ENCODE data around the gene PELO. TPM values are rescaled to one million over a fixed set of nuclear protein-coding genes. Genes with fewer than 3 reads are reported as not detected.

Gene PELO
- total RNA-seq, 2 donors from 2014 or later = 10.2 to 14.9 TPM

DNA sequence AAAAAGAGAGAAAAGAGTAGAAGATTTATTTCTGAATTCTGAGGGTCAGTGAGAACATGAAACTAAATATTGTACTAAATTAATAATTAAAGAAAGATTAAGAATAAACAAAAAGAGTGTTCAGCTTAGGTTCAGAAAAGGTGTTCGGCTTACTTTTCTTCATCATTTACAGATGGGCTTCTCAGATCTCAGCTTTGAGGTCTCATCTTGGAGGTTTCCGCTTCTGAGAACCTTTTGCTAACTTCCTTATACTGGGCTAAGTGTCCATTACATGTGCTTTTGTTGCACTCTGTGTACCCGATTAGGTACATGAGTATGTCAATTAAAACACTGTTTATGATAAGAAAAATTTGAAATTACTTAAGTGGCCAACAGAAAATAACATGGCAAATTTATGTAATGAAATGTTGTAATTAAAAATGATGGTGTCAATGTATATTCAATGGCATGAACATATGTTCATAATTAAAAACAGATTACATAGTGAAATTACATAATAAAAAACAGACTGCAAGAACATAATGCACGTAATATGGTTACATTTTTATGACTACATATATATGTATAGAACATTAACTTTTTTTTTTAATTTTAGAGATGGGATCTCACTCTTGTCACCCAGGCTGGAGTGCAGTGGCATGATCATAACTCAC is 17.3 kb upstream of the PELO start:
- 86 to 97% methylated on average over 3 of the region's 4 CpGs for WGBS, 2 experiments (ENCODE audit: insufficient coverage in 1 of 2, insufficient read length in 1 of 2)
- H3K9me3 ChIP-seq (ENCODE audit: control insufficient read depth, low read length) = no peaks in the 10 kb centered on the region
- H3K27me3 Mint-ChIP-seq (ENCODE audit: insufficient read depth) = no peaks in the 10 kb centered on the region

GRCh38 chr5:52771343-52772039 is 16.2 kb upstream of the PELO start:
- Mint-ChIP-seq H3K9me3 (no peaks in the 10 kb centered on the region), H3K27me3 (ENCODE audit: insufficient read depth) (no peaks in the 10 kb centered on the region), H3K27ac (no peak overlapping the region), H3K4me1 (peaks cover 7% of the 10 kb centered on the region), H3K36me3 (ENCODE audit: low read depth) (no peaks in the 10 kb centered on the region), H3K4me3 (no peak overlapping the region)
- H3K9ac ChIP-seq (ENCODE audit: extremely low read depth, low read length, poor library complexity, severe bottlenecking) = no peak overlapping the region
- TF ChIP-seq CTCF (conservative IDR thresholded peaks at IDR 0.05) = no peak
- H3K4me1 ChIP-seq (ENCODE audit: control insufficient read depth, insufficient read depth, low read length) = no peaks in the 10 kb centered on the region
- no peaks in the 10 kb centered on the region for H3K36me3 ChIP-seq (ENCODE audit: control insufficient read depth, insufficient read depth, low read length)
- no peaks in the 10 kb centered on the region for H3K27me3 ChIP-seq (ENCODE audit: control insufficient read depth, insufficient read depth, low read length, poor library complexity, severe bottlenecking)
- H3K4me3 ChIP-seq (ENCODE audit: low read length) = no peak overlapping the region
- no peaks in the 10 kb centered on the region for H3K9me3 ChIP-seq (ENCODE audit: control insufficient read depth, low read length)
- no peak overlapping the region for H3K27ac ChIP-seq (ENCODE audit: low read depth, low read length)
- no peak for DNase-seq
- 94% methylated on average over 3 of the region's 3 CpGs; no CpG with 5 or more reads in 1 of the 2 experiments for WGBS, 2 experiments (ENCODE audit: insufficient coverage in 1 of 2, insufficient read length in 1 of 2)

More for the DNA sequence above, 17.3 kb upstream of the PELO start:
- no peaks in the 10 kb centered on the region for H3K27me3 ChIP-seq (ENCODE audit: control insufficient read depth, insufficient read depth, low read length, poor library complexity, severe bottlenecking)
- Mint-ChIP-seq H3K4me3 (no peak overlapping the region), H3K9me3 (no peaks in the 10 kb centered on the region), H3K4me1 (peaks cover 7% of the 10 kb centered on the region), H3K36me3 (ENCODE audit: low read depth) (no peaks in the 10 kb centered on the region), H3K27ac (no peak overlapping the region)
- H3K4me3 ChIP-seq (ENCODE audit: low read length) = no peak overlapping the region
- no peak overlapping the region for H3K9ac ChIP-seq (ENCODE audit: extremely low read depth, low read length, poor library complexity, severe bottlenecking)
- DNase-seq = no peak
- H3K4me1 ChIP-seq (ENCODE audit: control insufficient read depth, insufficient read depth, low read length) = no peaks in the 10 kb centered on the region
- H3K27ac ChIP-seq (ENCODE audit: low read depth, low read length) = no peak overlapping the region
- no peaks in the 10 kb centered on the region for H3K36me3 ChIP-seq (ENCODE audit: control insufficient read depth, insufficient read depth, low read length)
- TF ChIP-seq CTCF (conservative IDR thresholded peaks at IDR 0.05) = no peak

- H3K27ac Mint-ChIP-seq = no peak overlapping the region
- H3K4me3 Mint-ChIP-seq = no peak overlapping the region
- Histone ChIP-seq H3K9me3 (ENCODE audit: control insufficient read depth, low read length) (no peaks in the 10 kb centered on the region), H3K9ac (ENCODE audit: extremely low read depth, low read length, poor library complexity, severe bottlenecking) (no peak overlapping the region), H3K36me3 (ENCODE audit: control insufficient read depth, insufficient read depth, low read length) (no peaks in the 10 kb centered on the region), H3K27me3 (ENCODE audit: control insufficient read depth, insufficient read depth, low read length, poor library complexity, severe bottlenecking) (no peaks in the 10 kb centered on the region), H3K4me3 (ENCODE audit: low read length) (no peak overlapping the region), H3K4me1 (ENCODE audit: control insufficient read depth, insufficient read depth, low read length) (no peaks in the 10 kb centered on the region), H3K27ac (ENCODE audit: low read depth, low read length) (no peak overlapping the region)
- H3K9me3 Mint-ChIP-seq = no peaks in the 10 kb centered on the region
- no peaks in the 10 kb centered on the region for H3K27me3 Mint-ChIP-seq (ENCODE audit: insufficient read depth)
- DNase-seq = no peak
- no peak for TF ChIP-seq CTCF (conservative IDR thresholded peaks at IDR 0.05)
- no peaks in the 10 kb centered on the region for H3K36me3 Mint-ChIP-seq (ENCODE audit: low read depth)
- peaks cover 7% of the 10 kb centered on the region for H3K4me1 Mint-ChIP-seq
Measured at GRCh38 chr5:52772668-52773067, 15.0 kb upstream of the PELO start.
